ENCODE data around the gene KLHL10.

KLHL10 gene

GRCh38 chr17:41810659-41811548, 26.7 kb upstream of the KLHL10 start:
- Mint-ChIP-seq H3K4me1 (ENCODE audit: low read depth) (peaks cover 24% of the 10 kb centered on the region), H3K4me3 (peak overlapping the region; percentile 68), H3K27me3 (peaks cover 9% of the 10 kb centered on the region), H3K9me3 (no peaks in the 10 kb centered on the region), H3K36me3 (ENCODE audit: low read depth) (no peaks in the 10 kb centered on the region), H3K27ac (no peak overlapping the region)
- no peak for DNase-seq

GRCh38 chr17:41811549-41812380, 25.9 kb upstream of the KLHL10 start, which contains the start of gene P3H4:
Gene P3H4 (minus strand): TSS chr17:41811949. CDS start chr17:41811915, 34 bp downstream.
- Mint-ChIP-seq H3K27me3 (peaks cover 9% of the 10 kb centered on the region), H3K27ac (peak within 1 kb of the TSS; percentile 71), H3K36me3 (ENCODE audit: low read depth) (no peaks in the 10 kb centered on the region), H3K4me3 (peak within 1 kb of the TSS; percentile 72), H3K9me3 (no peaks in the 10 kb centered on the region), H3K4me1 (ENCODE audit: low read depth) (peaks cover 24% of the 10 kb centered on the region)
- DNase-seq, result peak; percentile 86

GRCh38 chr17:41812381-41813151, 25.1 kb upstream of the KLHL10 start, which contains the start of gene FKBP10:
Gene FKBP10 (plus strand): TSS chr17:41813004. CDS start chr17:41813035, 31 bp downstream.
- peaks cover 9% of the 10 kb centered on the region for H3K27me3 Mint-ChIP-seq
- no peaks in the 10 kb centered on the region for H3K36me3 Mint-ChIP-seq (ENCODE audit: low read depth)
- H3K4me1 Mint-ChIP-seq (ENCODE audit: low read depth), result peaks cover 24% of the 10 kb centered on the region
- H3K9me3 Mint-ChIP-seq, result no peaks in the 10 kb centered on the region
- H3K27ac Mint-ChIP-seq, result peak within 1 kb of the TSS; percentile 71
- peak within 1 kb of the TSS; percentile 72 for H3K4me3 Mint-ChIP-seq
- DNase-seq, result no peak

GRCh38 chr17:41813152-41813680, 24.4 kb upstream of the KLHL10 start:
- Mint-ChIP-seq H3K36me3 (ENCODE audit: low read depth) (no peaks in the 10 kb centered on the region), H3K27ac (no peak overlapping the region), H3K4me3 (no peak overlapping the region), H3K9me3 (no peaks in the 10 kb centered on the region), H3K4me1 (ENCODE audit: low read depth) (peaks cover 24% of the 10 kb centered on the region), H3K27me3 (peaks cover 9% of the 10 kb centered on the region)
- DNase-seq, result no peak

GRCh38 chr17:41813699-41814124, 23.9 kb upstream of the KLHL10 start:
- Mint-ChIP-seq H3K4me1 (ENCODE audit: low read depth) (peaks cover 24% of the 10 kb centered on the region), H3K4me3 (no peak overlapping the region), H3K27me3 (peaks cover 9% of the 10 kb centered on the region), H3K27ac (no peak overlapping the region), H3K9me3 (no peaks in the 10 kb centered on the region), H3K36me3 (ENCODE audit: low read depth) (no peaks in the 10 kb centered on the region)
- no peak for DNase-seq

GRCh38 chr17:41814195-41814594, 23.4 kb upstream of the KLHL10 start:
- Mint-ChIP-seq H3K36me3 (ENCODE audit: low read depth) (no peaks in the 10 kb centered on the region), H3K9me3 (no peaks in the 10 kb centered on the region), H3K27ac (no peak overlapping the region), H3K27me3 (peaks cover 9% of the 10 kb centered on the region), H3K4me3 (no peak overlapping the region), H3K4me1 (ENCODE audit: low read depth) (peaks cover 24% of the 10 kb centered on the region)
- DNase-seq, result no peak

- Mint-ChIP-seq H3K36me3 (ENCODE audit: low read depth) (no peaks in the 10 kb centered on the region), H3K4me1 (ENCODE audit: low read depth) (peaks cover 9% of the 10 kb centered on the region), H3K27me3 (peaks cover 9% of the 10 kb centered on the region), H3K4me3 (no peak overlapping the region), H3K9me3 (no peaks in the 10 kb centered on the region), H3K27ac (no peak overlapping the region)
- DNase-seq, result no peak
Observed at GRCh38 chr17:41816637-41817320, 20.8 kb upstream of the KLHL10 start.

GRCh38 chr17:41818024-41818423, 19.6 kb upstream of the KLHL10 start:
- Mint-ChIP-seq H3K36me3 (ENCODE audit: low read depth) (no peaks in the 10 kb centered on the region), H3K4me3 (no peak overlapping the region), H3K27ac (no peak overlapping the region), H3K4me1 (ENCODE audit: low read depth) (peaks cover 1% of the 10 kb centered on the region), H3K27me3 (peaks cover 4% of the 10 kb centered on the region), H3K9me3 (no peaks in the 10 kb centered on the region)
- DNase-seq, result no peak

- no peak for DNase-seq
- peaks cover 20% of the 10 kb centered on the region for H3K36me3 Mint-ChIP-seq (ENCODE audit: low read depth)
- no peak overlapping the region for H3K27ac Mint-ChIP-seq
- H3K4me1 Mint-ChIP-seq (ENCODE audit: low read depth), result no peaks in the 10 kb centered on the region
- no peaks in the 10 kb centered on the region for H3K9me3 Mint-ChIP-seq
- no peak overlapping the region for H3K4me3 Mint-ChIP-seq
- no peaks in the 10 kb centered on the region for H3K27me3 Mint-ChIP-seq
Observed at GRCh38 chr17:41821776-41822175, 15.8 kb upstream of the KLHL10 start.

- Mint-ChIP-seq H3K27me3 (no peaks in the 10 kb centered on the region), H3K9me3 (no peaks in the 10 kb centered on the region)
Observed at GRCh38 chr17:41822216-41823140, 15.1 kb upstream of the KLHL10 start.

GRCh38 chr17:41823141-41823524, 14.5 kb upstream of the KLHL10 start:
- Mint-ChIP-seq H3K9me3 (no peaks in the 10 kb centered on the region), H3K36me3 (ENCODE audit: low read depth) (peaks cover 30% of the 10 kb centered on the region), H3K27ac (no peak overlapping the region), H3K27me3 (no peaks in the 10 kb centered on the region), H3K4me1 (ENCODE audit: low read depth) (no peaks in the 10 kb centered on the region), H3K4me3 (no peak overlapping the region)
- no peak for DNase-seq

More at GRCh38 chr17:41822216-41823140, 15.1 kb upstream of the KLHL10 start:
- H3K4me3 Mint-ChIP-seq, result no peak overlapping the region
- DNase-seq, result no peak
- H3K4me1 Mint-ChIP-seq (ENCODE audit: low read depth), result no peaks in the 10 kb centered on the region
- peaks cover 24% of the 10 kb centered on the region for H3K36me3 Mint-ChIP-seq (ENCODE audit: low read depth)
- H3K27ac Mint-ChIP-seq, result no peak overlapping the region

- no peaks in the 10 kb centered on the region for H3K27me3 Mint-ChIP-seq
- no peak overlapping the region for H3K4me3 Mint-ChIP-seq
- no peak overlapping the region for H3K27ac Mint-ChIP-seq
- no peak for DNase-seq
- no peaks in the 10 kb centered on the region for H3K4me1 Mint-ChIP-seq (ENCODE audit: low read depth)
- no peaks in the 10 kb centered on the region for H3K9me3 Mint-ChIP-seq
- H3K36me3 Mint-ChIP-seq (ENCODE audit: low read depth), result peaks cover 35% of the 10 kb centered on the region
Observed at GRCh38 chr17:41823580-41823979, 14.0 kb upstream of the KLHL10 start.

GRCh38 chr17:41824086-41824485, 13.5 kb upstream of the KLHL10 start:
- no peak for DNase-seq
- Mint-ChIP-seq H3K27me3 (no peaks in the 10 kb centered on the region), H3K36me3 (ENCODE audit: low read depth) (peaks cover 39% of the 10 kb centered on the region), H3K4me1 (ENCODE audit: low read depth) (no peaks in the 10 kb centered on the region), H3K9me3 (no peaks in the 10 kb centered on the region), H3K27ac (no peak overlapping the region), H3K4me3 (no peak overlapping the region)

All from activated T-cell treated with anti-CD3 and anti-CD28 coated beads, Interleukin-2, amount 50 U/mL, for 24 hours (primary cell).